ENCODE results near the gene AQR. TPM values are rescaled to one million over a fixed set of nuclear protein-coding genes. Genes with fewer than 3 reads are reported as not detected.

Gene AQR
- total and polyA plus RNA-seq, 2 experiments from 2014 or later, result 42.3 to 67.3 TPM

DNA sequence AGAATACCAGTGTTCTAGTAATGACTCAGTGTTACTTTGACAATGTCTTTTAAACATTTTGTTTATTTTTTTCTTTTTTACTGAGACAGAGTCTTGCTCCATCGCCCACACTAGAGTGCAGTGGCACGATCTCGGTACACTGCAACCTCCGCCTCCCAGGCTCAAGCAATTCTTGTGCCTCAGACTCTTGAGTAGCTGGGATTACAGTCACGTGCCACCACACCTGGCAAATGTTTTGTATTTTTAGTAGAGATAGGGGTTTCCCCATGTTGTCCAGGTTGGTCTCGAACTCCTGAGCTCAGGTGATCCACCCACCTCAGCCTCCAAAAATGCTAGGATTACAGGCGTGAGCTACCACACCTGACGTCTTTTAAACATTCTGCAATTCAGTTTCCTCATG, 15.7 kb downstream of the AQR start (continued):
- TF ChIP-seq, protein P1, sequence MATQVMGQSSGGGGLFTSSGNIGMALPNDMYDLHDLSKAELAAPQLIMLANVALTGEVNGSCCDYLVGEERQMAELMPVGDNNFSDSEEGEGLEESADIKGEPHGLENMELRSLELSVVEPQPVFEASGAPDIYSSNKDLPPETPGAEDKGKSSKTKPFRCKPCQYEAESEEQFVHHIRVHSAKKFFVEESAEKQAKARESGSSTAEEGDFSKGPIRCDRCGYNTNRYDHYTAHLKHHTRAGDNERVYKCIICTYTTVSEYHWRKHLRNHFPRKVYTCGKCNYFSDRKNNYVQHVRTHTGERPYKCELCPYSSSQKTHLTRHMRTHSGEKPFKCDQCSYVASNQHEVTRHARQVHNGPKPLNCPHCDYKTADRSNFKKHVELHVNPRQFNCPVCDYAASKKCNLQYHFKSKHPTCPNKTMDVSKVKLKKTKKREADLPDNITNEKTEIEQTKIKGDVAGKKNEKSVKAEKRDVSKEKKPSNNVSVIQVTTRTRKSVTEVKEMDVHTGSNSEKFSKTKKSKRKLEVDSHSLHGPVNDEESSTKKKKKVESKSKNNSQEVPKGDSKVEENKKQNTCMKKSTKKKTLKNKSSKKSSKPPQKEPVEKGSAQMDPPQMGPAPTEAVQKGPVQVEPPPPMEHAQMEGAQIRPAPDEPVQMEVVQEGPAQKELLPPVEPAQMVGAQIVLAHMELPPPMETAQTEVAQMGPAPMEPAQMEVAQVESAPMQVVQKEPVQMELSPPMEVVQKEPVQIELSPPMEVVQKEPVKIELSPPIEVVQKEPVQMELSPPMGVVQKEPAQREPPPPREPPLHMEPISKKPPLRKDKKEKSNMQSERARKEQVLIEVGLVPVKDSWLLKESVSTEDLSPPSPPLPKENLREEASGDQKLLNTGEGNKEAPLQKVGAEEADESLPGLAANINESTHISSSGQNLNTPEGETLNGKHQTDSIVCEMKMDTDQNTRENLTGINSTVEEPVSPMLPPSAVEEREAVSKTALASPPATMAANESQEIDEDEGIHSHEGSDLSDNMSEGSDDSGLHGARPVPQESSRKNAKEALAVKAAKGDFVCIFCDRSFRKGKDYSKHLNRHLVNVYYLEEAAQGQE (IDR thresholded peaks at IDR 0.05; ENCODE audit: unreplicated experiment), result no peak
- no peak for TF ChIP-seq EZH2 (IDR thresholded peaks at IDR 0.05; ENCODE audit: low read depth, unreplicated experiment)
- no peak for TF ChIP-seq POLR2AphosphoS5 (IDR thresholded peaks at IDR 0.05; ENCODE audit: low read depth)
- TF ChIP-seq EZH2phosphoT487 (IDR thresholded peaks at IDR 0.05; ENCODE audit: unreplicated experiment), result no peak
- TF ChIP-seq, protein P2, sequence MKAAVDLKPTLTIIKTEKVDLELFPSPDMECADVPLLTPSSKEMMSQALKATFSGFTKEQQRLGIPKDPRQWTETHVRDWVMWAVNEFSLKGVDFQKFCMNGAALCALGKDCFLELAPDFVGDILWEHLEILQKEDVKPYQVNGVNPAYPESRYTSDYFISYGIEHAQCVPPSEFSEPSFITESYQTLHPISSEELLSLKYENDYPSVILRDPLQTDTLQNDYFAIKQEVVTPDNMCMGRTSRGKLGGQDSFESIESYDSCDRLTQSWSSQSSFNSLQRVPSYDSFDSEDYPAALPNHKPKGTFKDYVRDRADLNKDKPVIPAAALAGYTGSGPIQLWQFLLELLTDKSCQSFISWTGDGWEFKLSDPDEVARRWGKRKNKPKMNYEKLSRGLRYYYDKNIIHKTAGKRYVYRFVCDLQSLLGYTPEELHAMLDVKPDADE (IDR thresholded peaks at IDR 0.05), result no peak
- no peak for TF ChIP-seq ZNF331 (CRISPR knock-in tag; IDR thresholded peaks at IDR 0.05; ENCODE audit: low read depth)
- no peak for TF ChIP-seq STAT1 (IDR thresholded peaks at IDR 0.05; ENCODE audit: unreplicated experiment)
- TF ChIP-seq CREB1 (CRISPR knock-in tag; IDR thresholded peaks at IDR 0.05; ENCODE audit: low read depth), result no peak
- no peak for TF ChIP-seq NANOG (IDR thresholded peaks at IDR 0.05; ENCODE audit: borderline replicate concordance)

DNA sequence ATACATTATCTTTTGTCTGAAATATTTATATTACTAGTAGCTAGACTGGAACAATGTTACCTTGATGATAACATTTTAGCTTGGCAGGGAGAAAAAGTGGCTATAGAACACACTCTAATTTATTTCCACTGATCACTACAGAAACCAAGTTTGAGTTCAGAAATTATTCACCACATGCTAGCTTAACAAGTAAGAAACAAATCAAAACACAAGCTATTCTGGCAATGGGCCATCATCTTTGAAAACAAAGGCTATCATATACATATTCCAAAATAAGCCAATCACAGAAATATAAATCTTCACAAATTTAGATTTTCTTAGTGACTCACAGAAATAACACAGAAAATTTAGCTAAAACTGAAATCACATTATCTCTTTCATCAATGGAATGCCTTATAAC, 17.1 kb downstream of the AQR start:
- Histone ChIP-seq H3K9me2 (ENCODE audit: insufficient read depth) (no peaks in the 10 kb centered on the region), H4K20me1 (replicated peaks; ENCODE audit: insufficient read depth) (peaks cover 6% of the 10 kb centered on the region; the same call in 1 of the 2 replicates), H3K79me2 (replicated peaks; ENCODE audit: insufficient read depth) (peaks cover 13% of the 10 kb centered on the region; the same call in 1 of the 2 replicates), H3K27ac (ENCODE audit: low read depth) (0 out of 2 replicates have a peak overlapping the region, but pooled peaks have one; percentile 18), H3K27me3 (ENCODE audit: insufficient read depth) (no peaks in the 10 kb centered on the region), H3F3A (replicated peaks; ENCODE audit: low read depth) (no peaks in the 10 kb centered on the region), H3K4me1 (ENCODE audit: insufficient read depth) (no peaks in the 10 kb centered on the region), H3K36me3 (ENCODE audit: insufficient read depth) (peaks cover 38% of the 10 kb centered on the region; the same call in 1 of the 2 replicates), H3K4me2 (no peak overlapping the region), H2AFZ (no peak overlapping the region), H3K4me3 (no peak overlapping the region)
- no peak overlapping the region for H3K4me3 Mint-ChIP-seq
- peaks cover 5% of the 10 kb centered on the region for H3K27me3 Mint-ChIP-seq (ENCODE audit: insufficient read depth, low read depth, poor library complexity)
- DNase-seq (ENCODE audit: low spot score), result no peak
- no peak for TF ChIP-seq NANOG (IDR thresholded peaks at IDR 0.05; ENCODE audit: borderline replicate concordance)
- no peak for ATAC-seq
- H3K4me1 Mint-ChIP-seq, result no peaks in the 10 kb centered on the region
- H3K36me3 Mint-ChIP-seq (ENCODE audit: low read depth), result peaks cover 51% of the 10 kb centered on the region
- peaks cover 5% of the 10 kb centered on the region; the same call in 2 of the 3 replicates for H3K9me3 Mint-ChIP-seq
- H3K27ac Mint-ChIP-seq, result no peak overlapping the region

DNA sequence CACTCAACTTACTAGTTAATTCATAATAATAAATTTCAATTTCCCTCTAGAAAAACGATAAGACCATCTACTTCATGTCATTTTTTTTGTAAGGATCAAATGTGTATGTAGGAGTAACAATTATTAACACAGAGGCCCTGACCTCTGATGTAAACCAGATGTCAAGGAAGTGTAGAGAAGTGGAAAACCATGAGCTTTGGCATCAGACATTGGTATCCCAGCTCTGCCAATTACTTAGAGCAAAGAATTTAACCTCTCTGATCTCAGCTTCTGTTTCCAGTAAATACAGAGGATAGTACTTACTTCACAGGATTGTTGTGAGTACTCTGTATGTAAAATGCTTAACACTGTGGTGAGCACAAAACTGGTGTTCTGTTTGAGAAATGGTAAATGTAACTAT, 17.5 kb downstream of the AQR start:
- Histone ChIP-seq H3F3A (replicated peaks; ENCODE audit: low read depth) (no peaks in the 10 kb centered on the region), H3K27me3 (ENCODE audit: insufficient read depth) (no peaks in the 10 kb centered on the region), H3K4me1 (ENCODE audit: insufficient read depth) (no peaks in the 10 kb centered on the region), H3K27ac (ENCODE audit: low read depth) (no peak overlapping the region), H2AFZ (no peak overlapping the region), H3K4me3 (no peak overlapping the region), H4K20me1 (replicated peaks; ENCODE audit: insufficient read depth) (peaks cover 6% of the 10 kb centered on the region; the same call in 1 of the 2 replicates), H3K4me2 (no peak overlapping the region), H3K36me3 (ENCODE audit: insufficient read depth) (peaks cover 38% of the 10 kb centered on the region; the same call in 1 of the 2 replicates), H3K9me2 (ENCODE audit: insufficient read depth) (no peaks in the 10 kb centered on the region), H3K79me2 (replicated peaks; ENCODE audit: insufficient read depth) (peaks cover 8% of the 10 kb centered on the region; the same call in 1 of the 2 replicates)
- Mint-ChIP-seq H3K9me3 (peaks cover 5% of the 10 kb centered on the region; the same call in 2 of the 3 replicates), H3K36me3 (ENCODE audit: low read depth) (peaks cover 53% of the 10 kb centered on the region), H3K27ac (no peak overlapping the region), H3K4me1 (no peaks in the 10 kb centered on the region), H3K27me3 (ENCODE audit: insufficient read depth, low read depth, poor library complexity) (peaks cover 5% of the 10 kb centered on the region), H3K4me3 (no peak overlapping the region)
- ATAC-seq, result no peak
- DNase-seq (ENCODE audit: low spot score), result no peak
- TF ChIP-seq ZNF331 (CRISPR knock-in tag; IDR thresholded peaks at IDR 0.05; ENCODE audit: low read depth) (no peak), JUNB (IDR thresholded peaks at IDR 0.05; ENCODE audit: unreplicated experiment) (no peak), ZNF114 (CRISPR knock-in tag; IDR thresholded peaks at IDR 0.05) (no peak)
- TF ChIP-seq, protein P1 (IDR thresholded peaks at IDR 0.05; ENCODE audit: unreplicated experiment), result no peak
- TF ChIP-seq, protein P2 (IDR thresholded peaks at IDR 0.05), result no peak

Measured in GM23338 (cell line).